Ishikawa (cell line): ENCODE results near the gene RASSF1.

Experiments used
- CEBPB ChIP-seq: IDR thresholded peaks from 2 replicates; pipeline ENCODE4 v1.6.1; 2012
- CREB1 ChIP-seq: IDR thresholded peaks from 2 replicates; pipeline ENCODE4 v1.6.1; 2012; ENCODE audit warnings: low read depth
- EGR1 ChIP-seq: IDR thresholded peaks from 2 replicates; pipeline ENCODE4 v1.6.1; 2012
- EP300 ChIP-seq: IDR thresholded peaks from 2 replicates; pipeline ENCODE4 v1.6.1; 2012; ENCODE audit warnings: borderline replicate concordance
- FOXM1 ChIP-seq: IDR thresholded peaks from 2 replicates; pipeline ENCODE4 v1.6.1; 2012; ENCODE audit warnings: low read depth, borderline replicate concordance
- MAX ChIP-seq: IDR thresholded peaks from 2 replicates; pipeline ENCODE4 v1.6.1; 2012
- NFIC ChIP-seq: IDR thresholded peaks from 2 replicates; pipeline ENCODE4 v1.6.1; 2012
- RAD21 ChIP-seq: IDR thresholded peaks from 2 replicates; pipeline ENCODE4 v1.6.1; 2012; ENCODE audit warnings: low read depth
- REST ChIP-seq: IDR thresholded peaks from 2 replicates; pipeline ENCODE4 v1.6.1; 2012; ENCODE audit warnings: low read depth, mild to moderate bottlenecking
- TAF1 ChIP-seq: IDR thresholded peaks from 2 replicates; pipeline ENCODE4 v1.6.1; 2012; ENCODE audit warnings: low read depth, mild to moderate bottlenecking
- TCF12 ChIP-seq: IDR thresholded peaks from 2 replicates; pipeline ENCODE4 v1.6.1; 2012; ENCODE audit warnings: low read depth
- TEAD4 ChIP-seq: IDR thresholded peaks from 2 replicates; pipeline ENCODE4 v1.6.1; 2012
- USF1 ChIP-seq: IDR thresholded peaks from 2 replicates; pipeline ENCODE4 v1.6.1; 2012
- YY1 ChIP-seq: IDR thresholded peaks from 2 replicates; pipeline ENCODE4 v1.6.1; 2012; ENCODE audit warnings: low read depth
- ZBTB7A ChIP-seq: IDR thresholded peaks from 2 replicates; pipeline ENCODE4 v1.6.1; 2012; ENCODE audit warnings: low read depth

RASSF1 gene

GRCh38 chr3:50319894-50320625 lies 20.6 kb downstream of the RASSF1 start:
- TF ChIP-seq TAF1, result no peak
- TF ChIP-seq NFIC, result no peak

- TF ChIP-seq REST (no peak), USF1 (no peak)
These were observed 21.3 kb downstream of the RASSF1 start for GRCh38 chr3:50319181-50319893.

- no peak for TF ChIP-seq NFIC
- no peak for TF ChIP-seq TEAD4
- no peak for TF ChIP-seq CEBPB
- no peak for TF ChIP-seq REST
- TF ChIP-seq TAF1, result no peak
- no peak for TF ChIP-seq TCF12
- no peak for TF ChIP-seq EP300
- TF ChIP-seq CREB1, result no peak
- TF ChIP-seq RAD21, result no peak
- TF ChIP-seq FOXM1, result no peak
These were observed 22.0 kb downstream of the RASSF1 start for GRCh38 chr3:50318615-50319014.

- no peak for TF ChIP-seq TAF1
- no peak for TF ChIP-seq FOXM1
- no peak for TF ChIP-seq REST
- no peak for TF ChIP-seq TCF12
- no peak for TF ChIP-seq RAD21
- no peak for TF ChIP-seq EP300
- no peak for TF ChIP-seq YY1
- TF ChIP-seq EGR1, result no peak
- TF ChIP-seq CREB1, result no peak
- no peak for TF ChIP-seq ZBTB7A
- no peak for TF ChIP-seq USF1
These were observed 22.5 kb downstream of the RASSF1 start for GRCh38 chr3:50318163-50318562.

GRCh38 chr3:50317300-50317699 lies 23.3 kb downstream of the RASSF1 start:
- TF ChIP-seq NFIC (peak; percentile 81), RAD21 (no peak), MAX (no peak)
